Transverse colon (tissue), 3 donors: Measurements from ENCODE around the gene TRIM29.

ENCODE experiments used
- EP300 ChIP-seq: sonication (generic); formaldehyde crosslinking; IDR thresholded peaks from one replicate; pipeline ENCODE4 v1.6.1; 2017; ENCODE audit warnings: antibody characterized with exemption, low read depth
- TF ChIP-seq, protein P1 (sequence below), 5 experiments: fragments of 200-600 bp in 3 of 5; fragments of 450-650 bp in 2 of 5; sonication (generic) in 3 of 5; IDR thresholded peaks; 1 replicate in 2 of 5; 2 replicates in 3 of 5; pipeline ENCODE4 v1.5.1; 2016 to 2017; ENCODE audit warnings: antibody characterized with exemption in 5 of 5, inconsistent platforms in 3 of 5, mild to moderate bottlenecking in 2 of 5, moderate library complexity in 1 of 5

GRCh38 chr11:120061761-120062560 lies 76.0 kb downstream of the TRIM29 start:
- TF ChIP-seq, protein P1, sequence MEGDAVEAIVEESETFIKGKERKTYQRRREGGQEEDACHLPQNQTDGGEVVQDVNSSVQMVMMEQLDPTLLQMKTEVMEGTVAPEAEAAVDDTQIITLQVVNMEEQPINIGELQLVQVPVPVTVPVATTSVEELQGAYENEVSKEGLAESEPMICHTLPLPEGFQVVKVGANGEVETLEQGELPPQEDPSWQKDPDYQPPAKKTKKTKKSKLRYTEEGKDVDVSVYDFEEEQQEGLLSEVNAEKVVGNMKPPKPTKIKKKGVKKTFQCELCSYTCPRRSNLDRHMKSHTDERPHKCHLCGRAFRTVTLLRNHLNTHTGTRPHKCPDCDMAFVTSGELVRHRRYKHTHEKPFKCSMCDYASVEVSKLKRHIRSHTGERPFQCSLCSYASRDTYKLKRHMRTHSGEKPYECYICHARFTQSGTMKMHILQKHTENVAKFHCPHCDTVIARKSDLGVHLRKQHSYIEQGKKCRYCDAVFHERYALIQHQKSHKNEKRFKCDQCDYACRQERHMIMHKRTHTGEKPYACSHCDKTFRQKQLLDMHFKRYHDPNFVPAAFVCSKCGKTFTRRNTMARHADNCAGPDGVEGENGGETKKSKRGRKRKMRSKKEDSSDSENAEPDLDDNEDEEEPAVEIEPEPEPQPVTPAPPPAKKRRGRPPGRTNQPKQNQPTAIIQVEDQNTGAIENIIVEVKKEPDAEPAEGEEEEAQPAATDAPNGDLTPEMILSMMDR (IDR thresholded peaks at IDR 0.05), result no peak
- TF ChIP-seq EP300, result no peak
